SK-N-SH treated with all-trans-retinoic acid at 6 μM for 48 hours (cell line): ENCODE results near the gene GREB1L.

Experiments used
- ARNTL ChIP-seq: fragments of 450-650 bp; formaldehyde crosslinking; IDR thresholded peaks from 2 replicates; pipeline ENCODE4 v1.5.0; 2020; ENCODE audit warnings: low read depth, mild to moderate bottlenecking, moderate library complexity, borderline replicate concordance
- CREB5 ChIP-seq: fragments of 250-450 bp; sonication (Bioruptor Pico); IDR thresholded peaks from 2 replicates; pipeline ENCODE4 v1.5.1; 2020; ENCODE audit warnings: low read depth, mild to moderate bottlenecking, moderate library complexity
- CSRNP3 ChIP-seq: fragments of 250-450 bp; sonication (Bioruptor Pico); IDR thresholded peaks from 2 replicates; pipeline ENCODE4 v1.5.1; 2021; ENCODE audit warnings: mild to moderate bottlenecking, moderate library complexity
- ESRRG ChIP-seq: fragments of 250-450 bp; sonication (Bioruptor Pico); IDR thresholded peaks from 2 replicates; pipeline ENCODE4 v1.6.1; 2021; ENCODE audit warnings: mild to moderate bottlenecking
- GLIS3 ChIP-seq: fragments of 250-450 bp; sonication (Bioruptor Pico); IDR thresholded peaks from 2 replicates; pipeline ENCODE4 v1.5.0; 2020; ENCODE audit warnings: mild to moderate bottlenecking, moderate library complexity
- ISL1 ChIP-seq: fragments of 250-450 bp; sonication (Bioruptor Pico); IDR thresholded peaks from 2 replicates; pipeline ENCODE4 v2.1.2; 2022; ENCODE audit warnings: mild to moderate bottlenecking, moderate library complexity
- OSR1 ChIP-seq: fragments of 250-450 bp; sonication (Bioruptor Pico); IDR thresholded peaks from 2 replicates; pipeline ENCODE4 v1.8.0; 2022; ENCODE audit warnings: moderate library complexity, mild to moderate bottlenecking, inconsistent platforms
- PATZ1 ChIP-seq: fragments of 250-450 bp; sonication (Bioruptor Pico); IDR thresholded peaks from 2 replicates; pipeline ENCODE4 v1.8.0; 2020; ENCODE audit warnings: mild to moderate bottlenecking, moderate library complexity, borderline replicate concordance
- POU6F1 ChIP-seq: fragments of 250-450 bp; sonication (Bioruptor Pico); IDR thresholded peaks from 2 replicates; pipeline ENCODE4 v1.8.0; 2021; ENCODE audit warnings: low read depth, mild to moderate bottlenecking, moderate library complexity, borderline replicate concordance
- PPARA ChIP-seq: fragments of 250-450 bp; sonication (Bioruptor Pico); IDR thresholded peaks from 2 replicates; pipeline ENCODE4 v1.5.0; 2020; ENCODE audit warnings: mild to moderate bottlenecking, borderline replicate concordance
- SNAI2 ChIP-seq: fragments of 250-450 bp; sonication (Bioruptor Pico); IDR thresholded peaks from 2 replicates; pipeline ENCODE4 v1.5.0; 2020; ENCODE audit warnings: mild to moderate bottlenecking, moderate library complexity
- TOX ChIP-seq: fragments of 250-450 bp; sonication (Bioruptor Pico); IDR thresholded peaks from 2 replicates; pipeline ENCODE4 v1.8.0; 2021; ENCODE audit warnings: mild to moderate bottlenecking, moderate library complexity, borderline replicate concordance
- ZFP3 ChIP-seq: fragments of 250-450 bp; sonication (Bioruptor Pico); IDR thresholded peaks from 2 replicates; pipeline ENCODE4 v1.5.0; 2020; ENCODE audit warnings: mild to moderate bottlenecking, moderate library complexity
- TF ChIP-seq, protein P1 (sequence below): fragments of 250-450 bp; sonication (Bioruptor Pico); IDR thresholded peaks from 2 replicates; pipeline ENCODE4 v1.5.0; 2020; ENCODE audit warnings: mild to moderate bottlenecking, moderate library complexity

GRCh38 chr18:21450503-21450902 lies 208.5 kb downstream of the GREB1L start:
- TF ChIP-seq, protein P1, sequence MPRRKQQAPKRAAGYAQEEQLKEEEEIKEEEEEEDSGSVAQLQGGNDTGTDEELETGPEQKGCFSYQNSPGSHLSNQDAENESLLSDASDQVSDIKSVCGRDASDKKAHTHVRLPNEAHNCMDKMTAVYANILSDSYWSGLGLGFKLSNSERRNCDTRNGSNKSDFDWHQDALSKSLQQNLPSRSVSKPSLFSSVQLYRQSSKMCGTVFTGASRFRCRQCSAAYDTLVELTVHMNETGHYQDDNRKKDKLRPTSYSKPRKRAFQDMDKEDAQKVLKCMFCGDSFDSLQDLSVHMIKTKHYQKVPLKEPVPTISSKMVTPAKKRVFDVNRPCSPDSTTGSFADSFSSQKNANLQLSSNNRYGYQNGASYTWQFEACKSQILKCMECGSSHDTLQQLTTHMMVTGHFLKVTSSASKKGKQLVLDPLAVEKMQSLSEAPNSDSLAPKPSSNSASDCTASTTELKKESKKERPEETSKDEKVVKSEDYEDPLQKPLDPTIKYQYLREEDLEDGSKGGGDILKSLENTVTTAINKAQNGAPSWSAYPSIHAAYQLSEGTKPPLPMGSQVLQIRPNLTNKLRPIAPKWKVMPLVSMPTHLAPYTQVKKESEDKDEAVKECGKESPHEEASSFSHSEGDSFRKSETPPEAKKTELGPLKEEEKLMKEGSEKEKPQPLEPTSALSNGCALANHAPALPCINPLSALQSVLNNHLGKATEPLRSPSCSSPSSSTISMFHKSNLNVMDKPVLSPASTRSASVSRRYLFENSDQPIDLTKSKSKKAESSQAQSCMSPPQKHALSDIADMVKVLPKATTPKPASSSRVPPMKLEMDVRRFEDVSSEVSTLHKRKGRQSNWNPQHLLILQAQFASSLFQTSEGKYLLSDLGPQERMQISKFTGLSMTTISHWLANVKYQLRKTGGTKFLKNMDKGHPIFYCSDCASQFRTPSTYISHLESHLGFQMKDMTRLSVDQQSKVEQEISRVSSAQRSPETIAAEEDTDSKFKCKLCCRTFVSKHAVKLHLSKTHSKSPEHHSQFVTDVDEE (CRISPR knock-in tag), result no peak
- no peak for TF ChIP-seq ESRRG (CRISPR knock-in tag)
- no peak for TF ChIP-seq PATZ1
- no peak for TF ChIP-seq ISL1 (CRISPR knock-in tag)
- TF ChIP-seq POU6F1 (CRISPR knock-in tag), result no peak
- no peak for TF ChIP-seq CREB5 (CRISPR knock-in tag)
- no peak for TF ChIP-seq SNAI2 (CRISPR knock-in tag)
- TF ChIP-seq GLIS3, result no peak
- no peak for TF ChIP-seq OSR1 (CRISPR knock-in tag)
- TF ChIP-seq ARNTL (CRISPR knock-in tag), result no peak
- TF ChIP-seq CSRNP3 (CRISPR knock-in tag), result no peak
- no peak for TF ChIP-seq PPARA (CRISPR knock-in tag)
- no peak for TF ChIP-seq TOX (CRISPR knock-in tag)
- no peak for TF ChIP-seq ZFP3 (CRISPR knock-in tag)
